MM.1S (cell line): ENCODE results near the gene ATG5.

Experiments used
- DNase-seq: peaks from one replicate; pipeline ENCODE4 v3.0.0-alpha.2; 2015
- H2AFZ ChIP-seq: fragments of 300-600 bp; sonication (generic); 2 replicates; pipeline ENCODE4 v1.6.0; 2016; ENCODE audit warnings: antibody characterized with exemption, low read length
- H3F3A ChIP-seq: fragments of 300-600 bp; sonication (generic); 2 replicates; pipeline ENCODE4 v1.6.1; 2016; ENCODE audit warnings: mild to moderate bottlenecking, antibody characterized with exemption, low read length, moderate library complexity, mixed read lengths; ENCODE audit not compliant: insufficient read depth
- H3K27ac ChIP-seq: fragments of 300-600 bp; sonication (generic); 2 replicates; pipeline ENCODE4 v1.5.1; 2016; ENCODE audit warnings: mild to moderate bottlenecking, low read length
- H3K27me3 ChIP-seq: fragments of 300-600 bp; sonication (generic); replicated peaks from 2 replicates; pipeline ENCODE4 v1.6.0; 2016; ENCODE audit warnings: low read length; ENCODE audit not compliant: insufficient read depth
- H3K36me3 ChIP-seq: fragments of 300-600 bp; sonication (generic); replicated peaks from 2 replicates; pipeline ENCODE4 v1.6.1; 2016; ENCODE audit warnings: mild to moderate bottlenecking, low read length, mixed read lengths; ENCODE audit not compliant: insufficient read depth
- H3K4me1 ChIP-seq: fragments of 300-600 bp; sonication (generic); 2 replicates; pipeline ENCODE4 v1.6.1; 2016; ENCODE audit warnings: low read length, mixed read lengths
- H3K4me2 ChIP-seq: fragments of 300-600 bp; sonication (generic); 2 replicates; pipeline ENCODE4 v1.6.0; 2016; ENCODE audit warnings: low read depth, low read length
- H3K4me3 ChIP-seq: fragments of 300-600 bp; sonication (generic); 2 replicates; pipeline ENCODE4 v1.5.1; 2016; ENCODE audit warnings: low read length, mixed read lengths
- H3K79me2 ChIP-seq: fragments of 300-600 bp; sonication (generic); 2 replicates; pipeline ENCODE4 v1.6.1; 2016; ENCODE audit warnings: mixed run types, low read length, mixed read lengths
- H3K9ac ChIP-seq: fragments of 300-600 bp; sonication (generic); 2 replicates; pipeline ENCODE4 v1.6.1; 2016; ENCODE audit warnings: low read length, mixed read lengths
- H3K9me2 ChIP-seq: fragments of 300-600 bp; sonication (generic); replicated peaks from 2 replicates; pipeline ENCODE4 v1.6.1; 2016; ENCODE audit warnings: mild to moderate bottlenecking, low read length, mixed read lengths; ENCODE audit not compliant: insufficient read depth
- H3K9me3 ChIP-seq: fragments of 300-600 bp; sonication (generic); replicated peaks from 2 replicates; pipeline ENCODE4 v1.6.1; 2016; ENCODE audit warnings: mild to moderate bottlenecking, low read length, mixed read lengths; ENCODE audit not compliant: insufficient read depth
- H4K20me1 ChIP-seq: fragments of 300-600 bp; sonication (generic); 2 replicates; pipeline ENCODE4 v1.6.1; 2016; ENCODE audit warnings: mild to moderate bottlenecking, low read length, moderate library complexity, mixed read lengths; ENCODE audit not compliant: insufficient read depth
- EZH2 ChIP-seq: fragments of 300-600 bp; sonication (generic); optimal IDR thresholded peaks from 2 replicates; pipeline ENCODE3; 2017; ENCODE audit warnings: low read depth, mild to moderate bottlenecking, antibody characterized with exemption, low read length, mixed read lengths
- EZH2phosphoT487 ChIP-seq: fragments of 300-600 bp; sonication (generic); IDR thresholded peaks from 2 replicates; pipeline ENCODE4 v1.6.1; 2018; ENCODE audit warnings: antibody characterized with exemption, low read length
- TF ChIP-seq, protein P1 (sequence below): fragments of 300-600 bp; sonication (generic); IDR thresholded peaks from 2 replicates; pipeline ENCODE4 v1.5.1; 2016; ENCODE audit warnings: antibody characterized with exemption, low read length, mixed read lengths

ATG5 gene

DNA sequence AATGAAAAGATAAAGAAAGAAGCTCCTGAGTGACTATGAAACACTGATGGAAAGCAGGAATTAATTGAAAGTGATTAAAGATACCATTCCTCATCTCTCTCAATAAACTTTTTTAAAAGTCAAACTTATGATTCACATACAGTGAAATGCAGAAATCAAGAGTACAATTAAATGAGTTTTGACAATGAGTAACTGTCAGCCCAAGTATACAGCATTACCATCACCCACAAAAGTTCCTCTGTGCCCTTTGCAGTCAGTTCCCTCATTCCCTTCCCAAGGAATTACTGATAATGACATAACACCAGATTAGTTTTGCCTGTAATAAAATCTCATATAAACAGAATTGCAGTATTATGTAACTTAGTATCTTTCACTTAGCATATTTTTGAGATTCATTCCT is 44.5 kb downstream of the ATG5 start:
- no peak for DNase-seq
- no peaks in the 10 kb centered on the region for H3F3A ChIP-seq
- H3K79me2 ChIP-seq = peaks cover 81% of the 10 kb centered on the region
- H2AFZ ChIP-seq = no peak overlapping the region
- 0 out of 2 replicates have a peak, but pooled peaks cover 4% of the 10 kb centered on the region for H3K4me1 ChIP-seq
- no peaks in the 10 kb centered on the region for H4K20me1 ChIP-seq
- H3K9me3 ChIP-seq = no peaks in the 10 kb centered on the region
- H3K27me3 ChIP-seq = no peaks in the 10 kb centered on the region
- H3K36me3 ChIP-seq = no peaks in the 10 kb centered on the region
- no peak overlapping the region for H3K27ac ChIP-seq
- H3K9me2 ChIP-seq = no peaks in the 10 kb centered on the region
- H3K4me2 ChIP-seq = no peak overlapping the region
- H3K9ac ChIP-seq = no peak overlapping the region
- H3K4me3 ChIP-seq = no peak overlapping the region
- TF ChIP-seq EZH2 (no peak), EZH2phosphoT487 (no peak)
- TF ChIP-seq, protein P1, sequence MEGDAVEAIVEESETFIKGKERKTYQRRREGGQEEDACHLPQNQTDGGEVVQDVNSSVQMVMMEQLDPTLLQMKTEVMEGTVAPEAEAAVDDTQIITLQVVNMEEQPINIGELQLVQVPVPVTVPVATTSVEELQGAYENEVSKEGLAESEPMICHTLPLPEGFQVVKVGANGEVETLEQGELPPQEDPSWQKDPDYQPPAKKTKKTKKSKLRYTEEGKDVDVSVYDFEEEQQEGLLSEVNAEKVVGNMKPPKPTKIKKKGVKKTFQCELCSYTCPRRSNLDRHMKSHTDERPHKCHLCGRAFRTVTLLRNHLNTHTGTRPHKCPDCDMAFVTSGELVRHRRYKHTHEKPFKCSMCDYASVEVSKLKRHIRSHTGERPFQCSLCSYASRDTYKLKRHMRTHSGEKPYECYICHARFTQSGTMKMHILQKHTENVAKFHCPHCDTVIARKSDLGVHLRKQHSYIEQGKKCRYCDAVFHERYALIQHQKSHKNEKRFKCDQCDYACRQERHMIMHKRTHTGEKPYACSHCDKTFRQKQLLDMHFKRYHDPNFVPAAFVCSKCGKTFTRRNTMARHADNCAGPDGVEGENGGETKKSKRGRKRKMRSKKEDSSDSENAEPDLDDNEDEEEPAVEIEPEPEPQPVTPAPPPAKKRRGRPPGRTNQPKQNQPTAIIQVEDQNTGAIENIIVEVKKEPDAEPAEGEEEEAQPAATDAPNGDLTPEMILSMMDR = no peak

DNA sequence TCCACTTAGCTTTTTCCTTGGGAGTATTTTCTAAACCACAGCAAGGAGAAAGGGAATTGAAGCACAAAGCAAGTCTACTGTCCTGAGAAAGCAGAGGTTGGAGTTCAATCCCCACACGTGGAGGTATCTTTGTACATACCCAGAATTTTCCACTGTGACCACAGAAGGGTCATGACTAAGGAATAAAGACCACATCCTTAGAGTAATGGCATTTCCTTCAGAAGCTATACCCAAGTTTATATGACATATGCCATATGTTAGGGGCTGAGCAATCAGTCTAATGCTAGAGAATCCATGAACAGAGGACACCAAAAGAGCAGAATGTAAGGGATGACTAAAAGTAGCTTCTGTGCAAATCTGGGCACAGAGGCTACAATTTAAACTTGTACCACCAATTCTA is 46.4 kb downstream of the ATG5 start:
- no peak overlapping the region for H3K4me2 ChIP-seq
- no peaks in the 10 kb centered on the region for H3K27me3 ChIP-seq
- H3K79me2 ChIP-seq = peaks cover 79% of the 10 kb centered on the region
- no peaks in the 10 kb centered on the region for H3K9me2 ChIP-seq
- no peak overlapping the region for H3K4me3 ChIP-seq
- no peak overlapping the region for H3K9ac ChIP-seq
- H3F3A ChIP-seq = peaks cover 3% of the 10 kb centered on the region; the same call in 1 of the 2 replicates
- no peak for TF ChIP-seq EZH2phosphoT487
- TF ChIP-seq, protein P1 = no peak
- TF ChIP-seq EZH2 = no peak
- H2AFZ ChIP-seq = no peak overlapping the region
- no peak for DNase-seq
- no peaks in the 10 kb centered on the region for H3K9me3 ChIP-seq
- no peak overlapping the region for H3K27ac ChIP-seq
- H3K4me1 ChIP-seq = peaks cover 15% of the 10 kb centered on the region
- H3K36me3 ChIP-seq = no peaks in the 10 kb centered on the region
- no peaks in the 10 kb centered on the region for H4K20me1 ChIP-seq

DNA sequence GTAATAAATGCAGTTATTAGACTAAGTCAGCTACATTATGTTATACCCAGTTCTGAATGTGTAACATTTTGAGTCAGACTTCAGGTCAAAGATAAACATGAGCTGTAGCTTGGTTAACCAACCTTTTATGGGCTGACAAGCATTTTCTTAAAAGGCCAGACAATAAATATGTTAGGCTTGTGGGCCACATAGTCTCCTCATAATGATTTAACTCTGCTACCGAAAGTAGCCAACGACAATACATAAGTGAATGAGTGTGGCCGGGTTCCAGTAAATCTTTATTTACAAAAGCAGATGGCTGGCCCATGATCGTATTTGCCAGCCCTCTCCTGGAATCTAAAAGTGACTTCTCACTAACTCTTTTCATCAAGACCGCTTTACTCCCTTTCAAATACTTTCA is 49.9 kb downstream of the ATG5 start:
- peaks cover 23% of the 10 kb centered on the region for H3F3A ChIP-seq
- no peaks in the 10 kb centered on the region for H3K9me3 ChIP-seq
- H3K9ac ChIP-seq = no peak overlapping the region
- H3K27ac ChIP-seq = no peak overlapping the region
- H3K4me2 ChIP-seq = no peak overlapping the region
- H3K36me3 ChIP-seq = no peaks in the 10 kb centered on the region
- H3K4me1 ChIP-seq = peaks cover 40% of the 10 kb centered on the region
- no peak overlapping the region for H3K4me3 ChIP-seq
- peaks cover 79% of the 10 kb centered on the region for H3K79me2 ChIP-seq
- DNase-seq = no peak
- no peaks in the 10 kb centered on the region for H4K20me1 ChIP-seq
- no peaks in the 10 kb centered on the region for H3K27me3 ChIP-seq
- no peak overlapping the region for H2AFZ ChIP-seq
- H3K9me2 ChIP-seq = no peaks in the 10 kb centered on the region
- TF ChIP-seq EZH2 (no peak), EZH2phosphoT487 (no peak)
- TF ChIP-seq, protein P1 = no peak
